ENCODE results near the gene TNNI3.
"Not testable (repeated sequence)": the region's sequence is repeated elsewhere in the genome, so short reads cannot be mapped to it uniquely, and the experiment has no call there.

Gene TNNI3

DNA sequence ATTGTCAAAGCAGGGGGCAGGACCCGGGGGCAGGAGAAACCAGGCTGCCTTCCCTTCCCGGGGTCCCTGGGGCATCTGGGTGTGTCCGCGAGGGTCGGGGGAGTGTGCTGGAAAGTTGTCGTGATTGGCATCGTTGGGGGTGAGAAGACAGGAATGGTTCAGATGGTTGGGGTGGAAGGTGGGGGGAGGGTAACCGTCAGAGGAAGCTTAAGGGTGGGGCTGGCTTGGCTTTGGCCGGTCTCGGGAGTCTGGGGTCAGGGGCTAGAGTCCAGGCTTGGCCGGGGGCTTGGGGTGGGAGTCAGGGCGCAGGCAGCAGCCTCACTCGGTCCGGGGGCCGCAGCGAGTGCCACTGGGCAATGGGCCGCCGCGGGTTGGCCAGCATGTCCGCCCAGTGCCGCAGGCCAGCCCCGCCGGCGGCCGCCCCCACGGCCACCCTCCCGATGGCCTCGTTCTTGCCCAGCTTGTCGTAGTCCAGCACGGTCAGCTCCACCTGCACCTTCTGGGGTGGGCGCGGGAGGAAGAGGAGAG, 15.7 kb upstream of the TNNI3 start:
- no peak for DNase-seq (ENCODE audit: low spot score)

DNA sequence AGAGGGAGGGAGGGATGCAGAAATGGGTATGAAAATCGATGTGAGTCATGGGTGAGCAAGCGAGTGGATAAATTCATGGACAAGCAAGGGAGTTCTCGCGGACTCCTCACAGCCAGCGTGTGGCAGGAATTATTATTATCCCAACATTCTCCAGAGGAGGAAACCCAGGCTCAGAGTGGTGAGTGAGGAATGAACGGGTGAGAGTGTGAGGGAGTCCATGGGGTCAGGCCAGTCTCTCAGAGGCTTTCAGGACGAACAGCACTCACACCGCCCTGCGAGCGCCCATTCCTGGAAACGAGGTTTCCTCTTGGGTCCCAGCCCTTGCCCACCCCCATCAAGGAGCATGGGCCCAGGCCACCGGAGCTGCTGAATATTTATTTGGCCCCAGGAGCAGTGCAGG, 15.2 kb upstream of the TNNI3 start:
- no peak for DNase-seq (ENCODE audit: low spot score)

DNA sequence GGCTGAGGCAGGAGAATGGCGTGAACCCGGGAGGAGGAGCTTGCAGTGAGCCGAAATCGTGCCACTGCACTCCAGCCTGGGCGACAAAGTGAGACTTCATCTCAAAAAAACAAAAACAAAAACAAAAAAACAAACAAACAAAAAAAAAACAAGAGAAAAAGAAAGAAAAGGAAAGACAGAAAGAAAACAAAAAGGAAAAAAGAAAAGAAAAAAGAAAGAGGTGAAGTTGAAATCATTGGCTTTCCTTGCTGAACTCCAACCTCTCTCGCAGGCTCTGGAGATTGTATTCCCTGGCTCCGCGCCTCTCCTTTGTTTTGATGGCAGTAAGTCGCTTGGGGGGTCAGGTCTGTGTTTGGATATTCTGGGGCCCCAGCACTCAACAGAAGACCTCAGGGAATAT, 14.8 kb upstream of the TNNI3 start:
- not testable (repeated sequence) for DNase-seq (ENCODE audit: low spot score)

DNA sequence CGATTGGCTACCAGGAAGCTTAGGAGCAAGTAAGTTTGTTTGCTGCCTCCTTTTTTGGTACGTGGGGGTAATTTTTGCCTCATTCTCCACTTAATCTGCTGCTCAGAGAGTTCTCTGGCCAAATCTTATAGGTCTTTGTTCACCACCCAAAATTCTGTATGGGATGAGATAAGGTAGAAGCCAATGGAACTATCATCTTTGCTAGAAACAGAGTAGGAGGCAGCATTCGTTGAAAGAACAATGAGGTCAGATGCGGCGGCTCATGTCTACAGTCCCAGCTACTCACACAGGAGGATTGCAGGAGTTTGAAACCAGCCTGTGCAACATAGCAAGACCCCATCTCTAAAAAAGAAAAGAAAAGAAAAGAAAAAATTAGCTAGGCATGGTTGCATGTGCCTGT, 13.9 kb upstream of the TNNI3 start:
- no peak for DNase-seq (ENCODE audit: low spot score)

DNA sequence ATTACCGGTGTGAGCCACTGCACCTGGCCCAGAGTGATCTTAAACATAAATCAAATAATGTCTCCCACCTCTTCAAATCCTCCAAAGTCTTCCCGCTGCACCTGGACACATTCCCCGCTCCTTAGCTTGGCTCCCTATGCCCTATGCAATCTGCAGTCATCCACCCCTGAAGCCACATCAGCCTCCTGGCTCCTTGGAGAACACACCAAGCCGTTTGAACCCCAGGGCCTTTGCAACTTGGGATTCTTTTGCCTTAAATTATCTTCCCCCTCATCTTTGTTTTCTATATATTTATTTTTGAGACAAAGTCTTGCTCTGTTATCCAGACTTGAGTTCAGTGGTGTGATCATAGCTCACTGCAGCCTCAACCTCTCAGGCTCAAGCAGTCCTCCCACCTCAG, 11.6 kb upstream of the TNNI3 start:
- no peak for DNase-seq (ENCODE audit: low spot score)

DNA sequence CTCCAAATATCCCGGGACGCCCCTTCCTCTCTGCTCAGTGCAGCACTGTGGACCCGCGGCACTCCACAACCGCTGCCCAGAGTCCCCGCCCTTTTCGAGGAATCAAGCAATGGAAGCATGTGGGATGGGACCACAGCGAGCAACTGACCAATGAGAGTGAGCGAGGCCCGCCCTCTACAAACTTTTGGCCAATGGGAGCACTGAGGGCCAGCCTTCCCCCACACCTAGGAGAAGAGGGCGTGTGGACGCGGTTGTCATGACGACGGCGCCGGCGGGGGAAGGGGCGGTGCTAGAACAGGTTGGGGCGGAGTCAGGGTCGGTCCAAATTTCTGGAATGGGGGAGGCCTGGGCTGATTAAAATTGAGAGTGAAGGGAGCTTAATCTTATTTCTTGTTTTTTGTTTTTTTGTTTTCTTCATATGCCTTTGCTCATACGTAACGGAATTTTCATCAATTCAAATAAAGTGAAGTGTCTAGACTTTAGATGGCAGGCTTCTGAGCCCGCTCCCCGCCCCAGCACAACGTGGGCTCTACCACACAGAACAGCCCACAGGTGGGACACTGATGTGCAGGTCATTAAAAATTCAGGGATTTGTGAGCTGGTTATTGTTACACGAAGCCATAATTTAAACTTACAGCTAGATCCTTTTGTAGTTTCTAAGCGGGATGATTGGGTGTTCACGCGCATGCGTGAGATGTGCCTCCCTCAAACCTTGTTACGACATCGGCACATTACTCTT, 9.2 kb upstream of the TNNI3 start, which contains the start of gene DNAAF3:
TSS of gene DNAAF3 (minus strand) at position 84 of the 739 bp plus-strand sequence. CDS start 200 bp downstream, outside the sequence.
- peak; percentile 98 for DNase-seq (ENCODE audit: low spot score)

DNA sequence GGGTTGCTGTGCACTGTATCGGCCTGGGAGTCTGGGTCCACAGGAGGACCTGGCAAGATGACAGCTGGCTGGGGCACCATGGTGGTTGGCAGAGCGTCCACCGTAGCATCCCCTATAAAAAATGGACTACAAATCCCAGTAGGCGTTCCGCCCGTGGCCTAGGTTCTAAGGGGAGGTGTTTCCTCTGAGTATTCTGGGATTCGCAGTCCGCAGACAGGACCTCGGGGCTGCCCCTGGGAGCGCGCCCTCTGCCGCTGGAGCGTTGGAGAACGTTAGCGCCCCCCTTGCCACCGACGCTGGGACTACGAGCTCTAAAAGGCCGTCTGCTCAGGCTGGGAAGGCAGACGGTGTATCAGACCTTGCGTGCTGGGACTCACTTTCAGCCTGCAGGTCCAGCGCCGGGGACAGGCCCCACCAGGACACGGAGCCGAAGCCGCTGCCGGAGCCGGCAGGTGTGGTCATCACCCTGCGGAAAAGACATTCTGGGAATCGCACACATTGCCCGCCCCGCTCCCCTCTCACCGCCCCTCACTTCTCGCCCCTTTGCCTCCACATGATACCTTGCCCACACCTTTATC, 8.5 kb upstream of the TNNI3 start:
- DNase-seq (ENCODE audit: low spot score), result peak; percentile 93

DNA sequence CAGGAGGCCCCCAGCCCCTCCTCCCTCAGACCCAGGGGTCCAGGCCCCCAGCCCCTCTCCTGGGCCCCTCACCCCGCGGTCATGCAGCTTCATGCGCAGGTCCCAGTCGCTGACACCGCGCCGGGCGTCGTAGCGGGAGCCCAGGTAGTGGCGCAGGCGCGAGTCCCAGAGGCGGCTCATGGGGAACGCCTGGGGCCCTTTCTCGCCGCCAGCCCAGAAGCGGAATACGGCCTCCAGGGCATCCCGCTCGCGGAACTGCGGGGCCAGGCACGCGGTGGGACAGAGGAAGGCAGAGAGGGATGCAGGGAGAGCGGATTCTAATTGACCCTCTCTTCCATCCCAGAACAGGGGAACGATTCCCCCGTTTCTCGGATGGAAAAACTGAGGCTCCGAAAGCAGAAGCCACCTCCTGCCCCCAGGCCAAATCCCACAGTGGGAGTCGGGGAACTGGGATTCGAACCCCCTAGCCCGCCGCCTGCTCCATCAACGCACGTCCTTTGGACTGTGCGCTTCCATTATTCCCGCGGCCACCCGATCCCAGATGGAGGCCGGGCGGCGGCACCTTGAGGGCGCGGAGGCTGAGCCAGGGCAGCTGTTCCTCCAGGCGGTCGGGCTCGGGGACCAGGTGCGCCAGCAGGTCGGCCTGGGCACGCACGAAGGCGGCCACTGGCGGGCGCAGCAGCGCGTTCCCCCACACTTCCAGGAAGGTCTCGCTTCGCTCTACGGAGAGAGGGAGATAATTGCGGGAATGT, 4.2 kb upstream of the TNNI3 start:
- DNase-seq (ENCODE audit: low spot score), result no peak

DNA sequence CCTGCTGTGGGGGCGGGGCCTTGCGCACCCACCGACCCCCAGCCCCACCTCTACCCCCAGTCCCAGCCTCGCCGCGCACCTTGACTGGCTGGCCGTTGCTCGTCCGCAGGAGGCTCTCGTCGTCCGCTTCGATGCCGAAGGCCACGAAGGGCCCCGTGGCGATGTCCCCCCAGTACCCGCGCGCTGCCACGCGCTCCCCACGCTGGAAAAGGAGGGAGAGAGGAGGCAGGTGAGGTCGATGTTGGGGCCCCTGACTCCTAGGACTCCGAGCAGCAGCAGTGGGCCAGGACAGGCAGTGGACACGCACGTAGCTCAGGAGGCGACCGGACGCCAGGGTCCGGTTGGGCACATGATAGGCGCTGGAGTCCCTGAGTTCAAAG, 3.4 kb upstream of the TNNI3 start:
- no peak for DNase-seq (ENCODE audit: low spot score)

DNA sequence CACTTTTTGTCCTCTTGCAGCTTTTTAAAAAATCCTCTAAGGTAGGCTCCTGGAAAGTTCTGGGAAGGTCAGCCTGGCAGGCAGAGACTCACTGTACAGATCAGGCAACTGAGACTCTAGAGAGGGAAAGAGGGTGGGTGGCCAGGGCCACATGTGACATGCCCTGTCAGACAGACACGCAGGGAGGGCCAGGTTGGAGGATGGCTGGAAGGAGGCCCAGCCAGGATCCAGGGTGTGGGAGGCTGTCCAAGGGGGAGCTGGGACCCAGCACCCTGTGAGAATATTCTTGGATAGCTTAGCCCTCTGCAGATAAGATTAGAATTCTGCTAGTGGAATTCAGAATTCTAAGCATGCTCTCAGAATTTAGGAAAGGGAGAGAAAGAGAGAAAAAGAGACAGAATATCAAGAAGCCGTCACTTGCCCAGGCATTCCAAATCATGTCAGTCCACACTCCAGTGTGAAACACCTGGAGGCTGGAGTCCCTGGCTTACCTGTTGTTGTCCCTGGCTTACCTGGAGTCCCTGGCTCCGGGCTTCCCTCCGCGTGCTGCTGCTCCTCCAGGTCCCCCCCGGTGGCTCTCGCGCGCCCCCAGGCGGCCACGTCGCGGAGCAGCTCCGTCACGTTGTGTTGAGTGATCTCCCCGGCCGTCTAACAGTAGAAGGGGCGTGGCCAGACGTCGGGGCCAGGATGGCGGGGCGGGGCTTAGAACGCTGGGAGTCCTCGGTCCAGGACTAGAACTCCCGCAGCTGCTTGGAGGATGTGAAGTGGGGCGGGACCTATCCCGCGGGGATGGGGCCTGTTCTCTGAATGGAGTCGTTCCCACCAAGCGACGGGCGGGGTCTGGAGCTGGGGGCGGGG, 2.8 kb upstream of the TNNI3 start:
- DNase-seq (ENCODE audit: low spot score), result peak; percentile 94

DNA sequence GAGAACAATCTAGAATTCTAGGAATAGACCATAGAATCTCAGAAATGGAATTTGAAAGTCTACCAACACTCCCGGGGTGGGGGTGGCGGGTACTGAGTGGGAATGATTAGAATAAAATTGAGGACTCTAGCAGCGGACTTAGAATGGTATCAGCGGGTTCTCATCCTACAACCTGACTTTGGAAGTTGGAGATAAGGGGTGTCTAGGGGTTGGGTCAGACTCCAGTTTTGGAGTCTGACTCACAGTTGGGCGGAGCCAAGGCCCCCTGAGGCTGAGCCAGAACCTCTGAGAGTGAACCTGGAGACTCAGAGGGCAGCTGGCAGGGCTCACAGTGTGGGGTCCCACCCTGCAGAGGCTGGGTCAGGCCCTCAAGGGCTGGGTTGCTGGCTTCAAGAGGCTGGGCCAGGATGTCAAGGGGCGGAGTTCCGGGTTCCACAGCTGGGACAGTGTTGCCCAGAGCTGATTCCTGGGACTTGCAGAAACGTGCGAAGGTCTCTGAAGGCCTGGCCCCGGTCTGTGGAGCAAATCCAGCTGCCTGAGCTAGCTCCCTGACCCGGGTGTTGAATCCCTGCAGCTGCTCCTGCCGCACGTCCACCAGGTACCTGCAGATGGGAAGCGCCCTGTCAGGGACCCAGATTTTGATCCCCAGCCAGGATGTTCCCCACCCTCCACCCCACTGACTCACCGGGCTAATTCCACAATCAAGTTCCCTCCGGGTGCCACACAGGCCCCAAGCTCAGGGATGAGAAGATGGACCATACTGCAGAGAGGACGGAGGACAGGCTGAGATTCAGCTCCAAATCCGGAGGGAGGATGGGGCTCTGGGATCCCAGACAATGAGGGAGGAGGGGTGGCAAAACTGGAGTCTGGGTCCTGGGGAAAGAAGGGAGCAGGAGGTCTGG, 1.6 kb upstream of the TNNI3 start:
- DNase-seq (ENCODE audit: low spot score), result peak; percentile 48

DNA sequence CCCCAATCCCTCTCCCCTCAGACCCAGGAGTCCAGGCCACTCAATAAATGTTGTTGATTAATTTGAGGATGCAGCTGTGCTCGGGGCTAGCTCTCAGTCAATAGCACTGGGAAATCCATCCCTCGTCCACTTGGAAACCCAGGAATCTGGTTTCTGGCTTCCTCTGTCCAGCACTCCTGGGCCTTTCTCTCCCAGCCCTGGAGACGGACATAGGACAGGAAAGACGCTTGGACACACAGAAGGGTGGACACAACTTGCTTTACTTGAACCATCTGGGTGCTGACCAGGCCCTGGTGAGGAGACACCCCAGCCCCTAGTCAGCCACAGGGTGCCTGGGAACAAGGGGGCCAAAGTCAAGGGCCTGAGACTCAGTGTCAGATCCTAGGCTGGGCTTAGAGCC, 891 bp upstream of the TNNI3 start:
- no peak for DNase-seq (ENCODE audit: low spot score)

DNA sequence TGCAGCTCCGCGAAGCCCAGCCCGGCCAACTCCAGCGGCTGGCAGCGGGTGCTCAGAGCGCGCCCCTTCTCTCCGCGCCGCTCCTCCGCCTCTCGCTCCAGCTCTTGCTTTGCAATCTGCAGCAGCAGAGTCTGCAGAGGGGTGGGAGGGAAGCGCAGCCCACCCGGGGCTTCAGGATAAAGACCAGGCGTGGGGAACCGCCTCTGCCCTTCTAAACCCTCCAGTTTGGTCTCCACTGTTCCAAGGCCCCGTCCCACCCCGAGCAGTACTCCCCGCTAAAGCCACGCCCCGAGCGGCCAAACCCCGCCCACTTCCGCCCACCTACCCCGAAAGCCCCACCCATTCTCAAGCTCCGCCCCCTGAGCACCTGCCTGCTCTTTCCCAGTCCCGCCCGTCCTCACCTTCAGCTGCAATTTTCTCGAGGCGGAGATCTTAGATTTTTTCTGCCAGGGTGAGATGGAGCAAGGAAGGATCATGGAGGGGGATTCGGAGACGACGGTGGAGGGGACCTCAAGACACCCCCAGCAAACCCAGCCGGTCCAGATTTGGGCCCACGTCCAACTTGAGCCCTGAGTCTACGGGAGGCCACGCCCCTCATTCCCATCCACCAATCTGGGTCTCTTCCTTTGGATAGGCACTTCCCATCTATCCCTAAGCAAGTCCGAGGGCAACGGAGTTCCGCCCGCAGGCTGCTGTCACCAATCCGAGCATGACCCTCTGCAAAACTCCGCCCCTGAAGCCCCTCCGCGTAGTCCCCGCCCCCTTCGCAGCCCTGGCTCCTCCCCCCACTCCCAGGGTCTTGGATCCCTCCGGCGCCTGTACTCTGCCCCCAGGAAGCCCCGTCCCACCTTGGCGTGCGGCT, 1.1 kb downstream of the TNNI3 start:
- peak; percentile 59 for DNase-seq (ENCODE audit: low spot score)

DNA sequence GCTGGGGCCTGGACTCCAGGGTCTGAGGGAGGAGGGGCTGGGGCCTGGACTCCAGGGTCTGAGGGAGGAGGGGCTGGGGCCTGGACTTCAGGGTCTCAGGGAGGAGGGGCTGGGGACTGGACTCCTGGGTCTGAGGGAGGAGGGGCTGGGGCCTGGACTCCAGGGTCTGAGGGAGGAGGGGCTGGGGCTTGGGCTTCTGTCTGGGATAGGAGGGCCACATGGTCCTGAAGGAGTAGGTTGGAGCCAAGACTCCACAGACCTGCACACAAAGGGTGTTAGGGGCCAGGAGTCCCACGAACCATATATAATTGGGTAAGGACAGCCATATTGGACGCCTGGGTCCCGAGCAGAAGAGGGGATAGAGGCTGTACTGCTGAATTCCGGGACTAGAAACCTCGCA, 1.7 kb downstream of the TNNI3 start:
- DNase-seq (ENCODE audit: low spot score), result not testable (repeated sequence)

DNA sequence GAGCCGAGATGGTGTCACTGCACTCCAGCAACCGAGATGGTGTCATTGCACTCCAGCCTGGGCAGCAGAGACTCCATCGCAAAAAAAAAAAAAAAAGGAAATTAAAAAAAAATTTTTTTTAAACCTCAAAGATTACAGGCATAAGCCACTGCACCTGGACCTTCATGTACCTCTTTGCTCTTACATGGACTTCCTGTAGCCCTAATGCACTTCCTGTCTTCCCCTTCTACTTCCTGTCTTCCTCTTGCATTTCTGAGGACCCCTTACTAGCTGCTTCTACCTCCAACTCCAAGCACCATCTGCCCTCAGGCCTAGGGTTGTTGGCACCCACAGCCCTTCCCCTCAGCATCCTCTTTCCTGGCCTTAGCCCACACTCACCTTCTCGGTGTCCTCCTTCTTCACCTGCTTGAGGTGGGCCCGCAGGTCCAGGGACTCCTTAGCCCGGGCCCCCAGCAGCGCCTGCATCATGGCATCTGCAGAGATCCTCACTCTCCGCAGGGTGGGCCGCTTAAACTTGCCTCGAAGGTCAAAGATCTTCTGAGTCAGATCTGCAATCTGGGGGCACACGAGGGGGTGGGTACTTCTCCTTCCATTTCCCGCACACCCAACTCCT, 3.8 kb downstream of the TNNI3 start:
- peak; percentile 38 for DNase-seq (ENCODE audit: low spot score)

DNA sequence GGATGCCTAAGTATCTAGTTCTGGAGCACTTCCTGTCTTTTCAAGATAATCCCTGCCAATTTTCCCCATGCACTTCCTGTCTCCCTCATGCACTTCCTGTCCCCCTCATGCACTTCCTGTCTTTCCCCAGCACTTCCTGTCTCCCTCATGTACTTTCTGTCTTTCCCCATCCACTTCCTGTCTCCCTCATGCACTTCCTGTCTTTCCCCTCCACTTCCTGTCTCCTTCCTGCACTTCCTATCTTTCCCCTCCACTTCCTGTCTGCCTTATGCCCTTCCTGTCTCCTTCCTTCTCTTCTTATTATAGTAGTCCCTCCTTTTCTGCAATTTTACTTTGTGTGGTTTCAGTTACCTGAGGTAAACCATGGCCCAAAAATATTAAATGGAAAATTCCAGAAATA, 5.5 kb downstream of the TNNI3 start:
- DNase-seq (ENCODE audit: low spot score), result no peak

DNA sequence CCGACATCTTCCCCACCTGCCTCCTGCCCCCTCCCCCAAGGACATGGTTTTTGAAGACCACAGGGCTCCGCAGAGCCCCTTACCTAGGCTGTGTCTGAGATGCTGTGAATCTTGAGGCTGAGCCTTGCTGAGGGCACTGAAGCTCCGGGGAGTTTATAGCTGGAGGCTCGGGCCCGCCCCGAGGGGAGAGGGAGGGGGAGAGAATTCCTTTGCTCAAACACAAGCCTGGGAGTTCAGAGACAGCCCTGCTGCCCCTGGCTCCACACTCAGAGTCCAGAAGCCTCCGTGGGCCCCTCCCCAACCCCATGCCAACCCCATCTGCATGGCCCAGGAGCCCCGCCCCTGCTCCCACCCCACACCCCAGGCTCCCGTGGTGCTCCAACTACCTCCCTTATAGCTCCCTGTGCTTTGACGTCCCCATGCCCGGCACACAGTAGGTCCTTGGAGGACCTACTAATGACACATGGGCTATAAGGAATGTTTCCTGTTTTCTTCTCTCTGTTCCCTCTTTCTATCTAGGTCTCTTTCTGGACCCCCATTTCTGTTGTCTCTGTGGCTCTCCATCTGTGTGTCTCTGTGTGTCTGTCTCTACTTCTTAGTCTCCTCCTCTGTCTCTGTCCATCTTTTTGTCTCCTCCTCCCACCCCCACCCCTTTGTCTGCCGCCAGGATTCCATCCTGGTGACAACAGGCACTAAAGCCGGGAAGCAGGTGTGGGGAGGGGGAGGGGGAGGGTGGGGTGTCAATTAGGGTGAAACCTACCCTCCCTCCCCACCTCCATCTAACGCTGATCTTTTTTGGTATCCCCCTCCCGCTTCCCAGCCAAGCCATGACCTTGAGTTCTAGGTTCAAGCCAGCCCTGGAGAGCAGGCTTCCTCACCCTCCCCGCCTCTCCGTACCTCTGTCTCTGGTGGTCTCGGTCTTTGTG, 8.2 kb downstream of the TNNI3 start, which contains the start of gene TNNT1:
TSS of gene TNNT1 (minus strand) at position 129 of the 926 bp plus-strand sequence. CDS start 2,049 bp downstream, outside the sequence.
- DNase-seq (ENCODE audit: low spot score), result no peak

DNA sequence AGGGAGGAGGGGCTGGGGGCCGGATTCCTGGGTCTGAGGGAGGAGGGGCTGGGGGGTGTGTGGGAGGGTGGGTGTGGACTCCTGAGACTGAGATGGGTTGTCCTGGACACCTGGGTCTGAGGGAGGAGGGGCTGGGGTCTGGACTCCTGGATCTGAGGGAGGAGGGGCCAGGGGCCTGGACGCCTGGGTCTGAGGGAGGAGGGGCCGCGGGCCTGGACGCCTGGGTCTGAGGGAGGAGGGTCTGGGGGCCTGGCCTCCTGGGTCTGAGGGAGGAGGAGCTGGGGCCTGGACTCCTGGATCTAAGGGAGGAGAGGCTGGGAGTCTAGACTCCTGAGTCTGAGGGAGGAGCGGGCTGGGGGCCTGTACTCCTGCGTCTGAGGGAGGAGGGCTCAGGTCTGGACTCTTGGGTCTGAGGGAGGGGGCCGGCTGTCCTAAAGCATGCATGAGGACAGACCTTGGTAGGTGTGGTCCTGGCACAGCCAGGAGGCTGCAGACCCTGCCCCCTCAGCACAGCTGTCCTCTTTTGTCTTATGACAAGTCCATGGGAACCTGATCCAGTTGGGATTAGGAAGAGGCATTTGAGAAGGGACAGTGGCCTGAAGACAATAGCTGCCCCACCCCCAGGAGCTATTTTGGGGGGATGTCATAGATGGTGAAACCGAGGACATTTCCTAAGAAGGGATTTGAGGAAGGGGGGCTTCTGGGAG, 9.8 kb downstream of the TNNI3 start:
- no peak for DNase-seq (ENCODE audit: low spot score)

All from NAMALWA (cell line).